GM19193 (cell line): ENCODE measurements around the gene ZNF579.

ENCODE experiments used
- POLR2A ChIP-seq: IDR thresholded peaks from 4 replicates; pipeline ENCODE4 v1.6.1; 2011; ENCODE audit not compliant: insufficient read depth, insufficient read length; ENCODE audit errors: extremely low read depth

ZNF579 gene

GRCh38 chr19:55580628-55581144 is at the start of gene ZNF579:
TSS of gene ZNF579 (minus strand) at chr19:55580848. CDS start at chr19:55579639, 1,209 bp downstream.
- TF ChIP-seq POLR2A: peak; percentile 61

- no peak for TF ChIP-seq POLR2A
Measured at GRCh38 chr19:55626350-55626749, 45.7 kb upstream of the ZNF579 start.

- TF ChIP-seq POLR2A: no peak
Measured at GRCh38 chr19:55625004-55625326, 44.3 kb upstream of the ZNF579 start.

GRCh38 chr19:55624109-55625003 is 43.7 kb upstream of the ZNF579 start, which contains the start of gene ZNF784:
TSS of gene ZNF784 (minus strand) at chr19:55624566. CDS start at chr19:55624561, 5 bp downstream.
- TF ChIP-seq POLR2A: peak; percentile 84

- TF ChIP-seq POLR2A: no peak
Measured at GRCh38 chr19:55623561-55623960, 42.9 kb upstream of the ZNF579 start.

- TF ChIP-seq POLR2A: no peak
Measured at GRCh38 chr19:55623130-55623529, 42.5 kb upstream of the ZNF579 start.

GRCh38 chr19:55622242-55622969 is 41.8 kb upstream of the ZNF579 start:
- TF ChIP-seq POLR2A: no peak

GRCh38 chr19:55621673-55622231 is 41.1 kb upstream of the ZNF579 start:
- peak; percentile 6 for TF ChIP-seq POLR2A

- TF ChIP-seq POLR2A: no peak
Measured at GRCh38 chr19:55621205-55621672, 40.6 kb upstream of the ZNF579 start.

- no peak for TF ChIP-seq POLR2A
Measured at GRCh38 chr19:55620410-55621204, 40.0 kb upstream of the ZNF579 start.

GRCh38 chr19:55619286-55619685 is 38.6 kb upstream of the ZNF579 start:
- no peak for TF ChIP-seq POLR2A

GRCh38 chr19:55618426-55618825 is 37.8 kb upstream of the ZNF579 start:
- no peak for TF ChIP-seq POLR2A

GRCh38 chr19:55617426-55617825 is 36.8 kb upstream of the ZNF579 start:
- TF ChIP-seq POLR2A: no peak

GRCh38 chr19:55616395-55616875 is 35.8 kb upstream of the ZNF579 start:
- TF ChIP-seq POLR2A: no peak
